GM10266 (cell line): ENCODE data around the gene PLEKHA6.

ENCODE experiments used
- DNase-seq: peaks from one replicate; pipeline ENCODE4 v3.0.0; 2012; ENCODE audit errors: extremely low spot score
- TF ChIP-seq, protein P1 (sequence below): IDR thresholded peaks from 2 replicates; pipeline ENCODE4 v1.5.1; 2012; ENCODE audit warnings: mild to moderate bottlenecking, low read depth; ENCODE audit not compliant: control insufficient read depth, insufficient read depth; ENCODE audit errors: missing control alignments

The PLEKHA6 gene, protein sequence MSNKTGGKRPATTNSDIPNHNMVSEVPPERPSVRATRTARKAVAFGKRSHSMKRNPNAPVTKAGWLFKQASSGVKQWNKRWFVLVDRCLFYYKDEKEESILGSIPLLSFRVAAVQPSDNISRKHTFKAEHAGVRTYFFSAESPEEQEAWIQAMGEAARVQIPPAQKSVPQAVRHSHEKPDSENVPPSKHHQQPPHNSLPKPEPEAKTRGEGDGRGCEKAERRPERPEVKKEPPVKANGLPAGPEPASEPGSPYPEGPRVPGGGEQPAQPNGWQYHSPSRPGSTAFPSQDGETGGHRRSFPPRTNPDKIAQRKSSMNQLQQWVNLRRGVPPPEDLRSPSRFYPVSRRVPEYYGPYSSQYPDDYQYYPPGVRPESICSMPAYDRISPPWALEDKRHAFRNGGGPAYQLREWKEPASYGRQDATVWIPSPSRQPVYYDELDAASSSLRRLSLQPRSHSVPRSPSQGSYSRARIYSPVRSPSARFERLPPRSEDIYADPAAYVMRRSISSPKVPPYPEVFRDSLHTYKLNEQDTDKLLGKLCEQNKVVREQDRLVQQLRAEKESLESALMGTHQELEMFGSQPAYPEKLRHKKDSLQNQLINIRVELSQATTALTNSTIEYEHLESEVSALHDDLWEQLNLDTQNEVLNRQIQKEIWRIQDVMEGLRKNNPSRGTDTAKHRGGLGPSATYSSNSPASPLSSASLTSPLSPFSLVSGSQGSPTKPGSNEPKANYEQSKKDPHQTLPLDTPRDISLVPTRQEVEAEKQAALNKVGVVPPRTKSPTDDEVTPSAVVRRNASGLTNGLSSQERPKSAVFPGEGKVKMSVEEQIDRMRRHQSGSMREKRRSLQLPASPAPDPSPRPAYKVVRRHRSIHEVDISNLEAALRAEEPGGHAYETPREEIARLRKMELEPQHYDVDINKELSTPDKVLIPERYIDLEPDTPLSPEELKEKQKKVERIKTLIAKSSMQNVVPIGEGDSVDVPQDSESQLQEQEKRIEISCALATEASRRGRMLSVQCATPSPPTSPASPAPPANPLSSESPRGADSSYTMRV

DNA sequence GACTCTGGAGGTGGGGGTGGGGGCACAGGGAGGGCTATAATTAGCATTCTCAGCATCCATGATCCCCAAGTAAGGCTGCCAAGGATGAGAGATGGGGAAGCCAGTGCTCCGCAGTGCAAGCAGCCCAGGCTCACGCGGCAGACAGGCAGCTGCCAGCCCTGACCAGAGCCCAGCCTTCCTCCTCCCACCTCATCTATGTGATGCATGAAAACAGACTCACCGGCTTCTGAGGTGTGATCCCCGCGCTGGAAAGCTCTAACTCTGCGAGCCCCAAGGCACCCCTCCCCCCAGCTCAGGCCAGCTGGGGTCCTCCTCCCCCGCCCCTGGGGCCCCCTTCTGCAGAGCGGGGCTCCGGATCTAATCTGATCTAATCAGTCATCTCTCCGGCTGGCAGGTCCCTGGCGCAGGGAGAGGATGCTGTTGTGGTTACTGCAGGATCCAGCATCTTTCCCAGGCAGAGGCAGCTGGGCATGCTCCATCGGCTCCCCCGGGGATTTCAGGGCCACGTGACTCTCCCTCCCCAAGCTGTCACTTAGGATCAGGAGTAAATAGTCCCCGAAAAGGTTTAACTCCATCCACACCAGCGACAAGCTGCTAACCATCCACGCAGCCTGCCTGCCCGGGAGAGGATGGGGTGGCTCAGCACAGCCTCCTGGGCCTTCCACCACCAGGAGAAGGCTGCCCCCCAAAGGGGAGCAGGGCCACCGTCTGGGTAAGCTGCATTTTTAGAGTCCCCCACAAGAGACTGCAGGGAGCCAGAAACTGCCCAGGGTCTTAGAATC lies at the start of gene PLEKHA6:
PLEKHA6 (minus strand) TSS at position 456 of the 782 bp plus-strand sequence. CDS start 86,202 bp downstream, outside the sequence.
- TF ChIP-seq, protein P1, sequence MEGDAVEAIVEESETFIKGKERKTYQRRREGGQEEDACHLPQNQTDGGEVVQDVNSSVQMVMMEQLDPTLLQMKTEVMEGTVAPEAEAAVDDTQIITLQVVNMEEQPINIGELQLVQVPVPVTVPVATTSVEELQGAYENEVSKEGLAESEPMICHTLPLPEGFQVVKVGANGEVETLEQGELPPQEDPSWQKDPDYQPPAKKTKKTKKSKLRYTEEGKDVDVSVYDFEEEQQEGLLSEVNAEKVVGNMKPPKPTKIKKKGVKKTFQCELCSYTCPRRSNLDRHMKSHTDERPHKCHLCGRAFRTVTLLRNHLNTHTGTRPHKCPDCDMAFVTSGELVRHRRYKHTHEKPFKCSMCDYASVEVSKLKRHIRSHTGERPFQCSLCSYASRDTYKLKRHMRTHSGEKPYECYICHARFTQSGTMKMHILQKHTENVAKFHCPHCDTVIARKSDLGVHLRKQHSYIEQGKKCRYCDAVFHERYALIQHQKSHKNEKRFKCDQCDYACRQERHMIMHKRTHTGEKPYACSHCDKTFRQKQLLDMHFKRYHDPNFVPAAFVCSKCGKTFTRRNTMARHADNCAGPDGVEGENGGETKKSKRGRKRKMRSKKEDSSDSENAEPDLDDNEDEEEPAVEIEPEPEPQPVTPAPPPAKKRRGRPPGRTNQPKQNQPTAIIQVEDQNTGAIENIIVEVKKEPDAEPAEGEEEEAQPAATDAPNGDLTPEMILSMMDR = no peak
- DNase-seq = no peak

DNA sequence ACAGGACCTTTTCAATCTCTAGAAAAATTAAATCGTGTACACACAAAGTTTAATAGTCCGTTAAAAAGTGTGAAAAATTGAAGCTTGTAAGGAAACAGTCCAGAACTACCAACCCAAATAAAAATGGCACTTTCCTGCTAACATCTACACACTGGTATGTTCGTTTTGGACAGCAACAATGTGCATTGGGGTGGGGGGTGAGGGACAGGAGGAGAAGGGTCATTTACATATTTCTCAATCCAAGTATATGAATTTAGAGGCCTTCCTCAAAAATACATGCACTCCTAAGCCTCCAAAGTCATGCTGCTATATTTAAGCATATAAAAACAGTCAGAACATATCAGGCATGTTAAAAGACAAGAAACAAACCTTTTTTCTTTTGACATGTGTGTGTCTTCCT lies 49.4 kb upstream of the PLEKHA6 start:
- no peak for DNase-seq
- TF ChIP-seq, protein P1 = no peak

DNA sequence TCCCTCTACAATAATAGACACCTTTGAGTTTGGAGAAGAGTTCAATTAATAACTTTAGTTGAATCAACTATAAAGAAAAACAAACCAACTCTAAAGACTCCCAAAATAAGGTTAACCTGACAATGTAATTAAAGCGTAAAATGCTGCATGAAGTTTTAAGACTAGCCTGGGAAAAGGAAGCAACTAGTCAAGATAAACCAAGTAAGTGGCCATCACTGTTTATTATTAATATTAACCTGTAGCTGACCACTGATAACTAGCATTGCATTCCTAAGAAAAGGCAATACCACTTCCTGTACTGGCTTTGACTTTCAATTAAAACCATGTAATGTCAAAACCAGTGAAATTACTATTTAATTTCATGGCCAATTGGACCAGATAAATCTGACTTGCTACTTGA lies 48.9 kb upstream of the PLEKHA6 start:
- TF ChIP-seq, protein P1 = no peak

DNA sequence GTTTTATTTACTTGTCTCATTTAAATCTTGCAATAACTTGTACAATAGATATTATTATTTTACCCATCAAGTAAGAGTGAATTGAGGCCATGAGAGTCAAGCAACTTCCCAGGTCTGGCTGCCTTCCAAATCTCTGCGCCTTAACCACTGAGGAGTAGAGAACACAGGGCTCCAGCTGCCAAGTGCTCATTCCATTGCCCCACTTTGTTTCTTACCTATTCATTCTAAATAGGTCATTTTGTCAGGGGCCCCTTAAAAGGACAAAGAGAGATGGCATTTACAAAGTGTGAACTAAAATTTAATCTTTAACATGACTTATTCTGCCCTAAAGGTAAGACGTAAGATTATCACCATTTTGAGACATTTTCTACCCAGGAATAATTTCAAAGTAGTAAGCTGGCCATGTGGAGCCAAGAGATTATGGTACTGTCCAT lies 48.4 kb upstream of the PLEKHA6 start:
- no peak for DNase-seq
- TF ChIP-seq, protein P1 = no peak

More for the DNA sequence above, 48.9 kb upstream of the PLEKHA6 start:
- DNase-seq = no peak

DNA sequence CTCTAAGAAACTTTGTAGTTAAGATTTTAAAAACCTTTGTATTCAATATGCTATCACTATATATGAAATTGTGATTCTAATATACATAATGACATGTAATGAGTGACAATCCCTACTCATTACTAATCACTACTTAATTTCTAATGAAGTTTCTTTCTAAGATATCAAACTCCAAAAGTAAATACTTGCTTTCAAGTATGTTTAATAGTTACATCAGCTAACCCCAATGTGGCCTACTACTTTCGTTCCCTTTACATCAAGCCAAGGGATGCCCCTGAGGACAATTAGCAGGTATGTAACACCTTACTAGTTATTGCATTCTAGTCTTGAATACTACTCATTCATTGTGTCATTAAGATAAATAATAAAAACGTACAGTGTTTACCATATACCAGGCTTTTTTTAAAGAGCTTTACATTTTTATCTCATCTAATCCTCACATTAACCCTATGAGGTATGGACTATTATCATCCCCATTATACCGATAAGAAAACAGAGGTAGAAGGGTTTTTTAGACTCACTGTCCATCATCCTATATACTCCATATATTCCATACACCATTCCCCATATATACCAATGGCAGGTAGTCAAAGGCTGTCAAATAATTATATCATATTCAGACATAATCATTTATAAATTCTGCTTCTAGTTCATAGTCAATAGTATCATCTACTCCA lies 47.7 kb upstream of the PLEKHA6 start:
- TF ChIP-seq, protein P1 = no peak
- DNase-seq = no peak

DNA sequence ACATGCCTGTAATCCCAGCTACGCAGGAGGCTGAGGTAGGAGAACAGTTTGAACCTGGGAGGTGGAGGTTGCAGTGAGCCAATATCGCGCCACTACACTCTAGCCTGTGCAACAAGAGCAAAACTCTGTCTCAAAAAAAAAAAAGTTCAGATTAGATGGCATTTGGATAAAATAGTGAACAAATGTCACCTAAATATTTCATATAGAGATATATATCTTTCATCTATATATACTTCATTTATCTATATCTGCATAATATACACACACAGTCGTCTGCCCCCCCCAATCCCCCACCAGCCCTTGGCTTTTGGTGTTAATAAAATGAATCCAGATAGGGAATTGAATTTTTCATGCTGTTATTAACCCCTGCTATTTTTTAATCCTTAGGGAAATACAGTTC lies 46.9 kb upstream of the PLEKHA6 start:
- TF ChIP-seq, protein P1 = no peak
- no peak for DNase-seq
